Progenitor cell of endocrine pancreas (in vitro differentiated cells): ENCODE results near the gene ANKS6. TPM values are rescaled to one million over a fixed set of nuclear protein-coding genes. Genes with fewer than 3 reads are reported as not detected.

ENCODE experiments used
- DNase-seq: peaks from one replicate; pipeline ENCODE4 v3.0.0; 2021; ENCODE audit warnings: low spot score; ENCODE audit not compliant: unreplicated experiment
- H3K27ac Mint-ChIP-seq: 2 replicates; pipeline ENCODE4 v1.8.0; 2021; ENCODE audit warnings: mild to moderate bottlenecking, moderate library complexity, mixed read lengths
- H3K27me3 Mint-ChIP-seq: 2 replicates; pipeline ENCODE4 v1.8.0; 2021; ENCODE audit warnings: mixed read lengths
- H3K36me3 Mint-ChIP-seq: 2 replicates; pipeline ENCODE4 v1.8.0; 2022; ENCODE audit warnings: mixed read lengths; ENCODE audit not compliant: insufficient read depth
- H3K4me1 Mint-ChIP-seq: 2 replicates; pipeline ENCODE4 v1.8.0; 2021; ENCODE audit warnings: low read depth, mixed read lengths
- H3K4me3 Mint-ChIP-seq: 2 replicates; pipeline ENCODE4 v1.8.0; 2021; ENCODE audit warnings: low read depth, mild to moderate bottlenecking, moderate library complexity, mixed read lengths
- H3K9me3 Mint-ChIP-seq: 2 replicates; pipeline ENCODE4 v1.8.0; 2021; ENCODE audit warnings: low read depth, mixed read lengths
- total RNA-seq: library from RNA; stranded (reverse); gene quantifications from 2 replicates; pipeline ENCODE4 v1.2.1, GENCODE V29; 2021
- TF ChIP-seq, protein P1 (sequence below): fragments of 200-600 bp; sonication (generic); IDR thresholded peaks from one replicate; pipeline ENCODE4 v1.5.0; 2021; ENCODE audit warnings: antibody characterized with exemption, mild to moderate bottlenecking; ENCODE audit not compliant: unreplicated experiment

ANKS6 gene
- total RNA-seq, 1 donor from 2014 or later: 39.7 TPM

DNA sequence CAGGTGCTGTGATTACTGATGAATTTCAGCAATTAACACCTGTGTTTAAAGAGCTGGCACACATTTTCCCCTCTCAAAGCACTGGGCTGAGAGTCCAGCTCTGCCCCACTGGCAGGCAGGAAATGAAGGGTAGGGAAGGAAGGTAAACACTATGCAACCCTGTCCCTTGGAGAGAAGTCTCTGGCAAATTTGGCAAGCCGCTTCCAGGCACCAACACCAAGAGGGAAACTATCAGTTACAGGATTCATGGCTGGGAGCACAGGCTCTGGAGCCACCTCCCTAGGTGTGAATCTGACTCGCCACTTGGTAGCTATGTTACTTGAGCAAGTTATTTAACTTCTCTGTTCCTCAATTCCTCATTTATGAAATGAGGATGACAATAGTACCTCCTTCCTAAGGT is 3.3 kb downstream of the ANKS6 start:
- Mint-ChIP-seq H3K4me1 (peaks cover 19% of the 10 kb centered on the region), H3K9me3 (no peaks in the 10 kb centered on the region), H3K4me3 (no peak overlapping the region), H3K27me3 (no peaks in the 10 kb centered on the region), H3K27ac (no peak overlapping the region), H3K36me3 (peaks cover 1% of the 10 kb centered on the region)
- no peak for DNase-seq
- TF ChIP-seq, protein P1, sequence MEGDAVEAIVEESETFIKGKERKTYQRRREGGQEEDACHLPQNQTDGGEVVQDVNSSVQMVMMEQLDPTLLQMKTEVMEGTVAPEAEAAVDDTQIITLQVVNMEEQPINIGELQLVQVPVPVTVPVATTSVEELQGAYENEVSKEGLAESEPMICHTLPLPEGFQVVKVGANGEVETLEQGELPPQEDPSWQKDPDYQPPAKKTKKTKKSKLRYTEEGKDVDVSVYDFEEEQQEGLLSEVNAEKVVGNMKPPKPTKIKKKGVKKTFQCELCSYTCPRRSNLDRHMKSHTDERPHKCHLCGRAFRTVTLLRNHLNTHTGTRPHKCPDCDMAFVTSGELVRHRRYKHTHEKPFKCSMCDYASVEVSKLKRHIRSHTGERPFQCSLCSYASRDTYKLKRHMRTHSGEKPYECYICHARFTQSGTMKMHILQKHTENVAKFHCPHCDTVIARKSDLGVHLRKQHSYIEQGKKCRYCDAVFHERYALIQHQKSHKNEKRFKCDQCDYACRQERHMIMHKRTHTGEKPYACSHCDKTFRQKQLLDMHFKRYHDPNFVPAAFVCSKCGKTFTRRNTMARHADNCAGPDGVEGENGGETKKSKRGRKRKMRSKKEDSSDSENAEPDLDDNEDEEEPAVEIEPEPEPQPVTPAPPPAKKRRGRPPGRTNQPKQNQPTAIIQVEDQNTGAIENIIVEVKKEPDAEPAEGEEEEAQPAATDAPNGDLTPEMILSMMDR: no peak

DNA sequence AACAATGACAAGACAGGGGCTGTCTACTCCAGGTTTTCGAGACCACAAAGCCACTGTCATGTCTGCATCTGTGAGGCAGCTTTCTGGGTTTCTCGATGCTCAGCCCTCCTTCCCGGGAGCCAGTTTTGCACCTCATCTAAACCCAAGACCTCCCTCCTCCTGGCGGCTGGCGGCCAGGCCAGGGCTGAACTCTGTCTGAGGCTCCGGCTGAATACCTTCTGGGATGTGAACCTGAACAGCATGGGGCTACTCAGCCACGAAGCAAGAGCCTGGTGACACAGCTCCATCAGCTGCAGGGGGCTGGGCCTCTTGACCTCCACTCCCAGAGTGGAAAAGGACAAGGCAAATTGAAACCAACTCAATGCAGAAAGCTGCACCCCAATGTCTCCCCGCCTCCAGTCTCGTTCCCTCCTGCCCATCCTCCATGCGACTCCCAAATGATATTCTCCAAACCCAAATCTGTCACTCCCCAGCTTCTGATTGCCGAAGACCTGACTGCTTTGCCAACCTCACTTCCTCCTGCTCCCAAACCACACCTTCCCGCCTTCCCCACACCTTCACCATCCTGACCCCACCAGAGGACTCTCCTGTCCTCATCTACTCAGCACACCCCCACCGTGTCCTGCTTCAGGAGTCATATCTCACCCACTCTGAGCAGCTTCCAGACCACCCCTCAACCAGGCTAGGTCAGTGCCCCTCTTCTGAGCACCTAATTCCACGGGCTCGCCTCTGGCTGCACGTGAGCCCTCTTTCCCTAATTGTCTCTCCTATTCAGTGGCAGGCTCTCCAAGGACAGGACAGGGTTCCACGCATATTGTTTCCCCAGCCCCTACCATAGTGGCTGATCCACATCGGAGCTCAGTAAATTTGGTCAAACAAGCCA is 4.5 kb downstream of the ANKS6 start:
- Mint-ChIP-seq H3K4me1 (peaks cover 26% of the 10 kb centered on the region), H3K27me3 (no peaks in the 10 kb centered on the region), H3K9me3 (no peaks in the 10 kb centered on the region), H3K4me3 (no peak overlapping the region), H3K27ac (peak overlapping the region; percentile 69), H3K36me3 (peaks cover 1% of the 10 kb centered on the region)
- TF ChIP-seq, protein P1: no peak
- no peak for DNase-seq

DNA sequence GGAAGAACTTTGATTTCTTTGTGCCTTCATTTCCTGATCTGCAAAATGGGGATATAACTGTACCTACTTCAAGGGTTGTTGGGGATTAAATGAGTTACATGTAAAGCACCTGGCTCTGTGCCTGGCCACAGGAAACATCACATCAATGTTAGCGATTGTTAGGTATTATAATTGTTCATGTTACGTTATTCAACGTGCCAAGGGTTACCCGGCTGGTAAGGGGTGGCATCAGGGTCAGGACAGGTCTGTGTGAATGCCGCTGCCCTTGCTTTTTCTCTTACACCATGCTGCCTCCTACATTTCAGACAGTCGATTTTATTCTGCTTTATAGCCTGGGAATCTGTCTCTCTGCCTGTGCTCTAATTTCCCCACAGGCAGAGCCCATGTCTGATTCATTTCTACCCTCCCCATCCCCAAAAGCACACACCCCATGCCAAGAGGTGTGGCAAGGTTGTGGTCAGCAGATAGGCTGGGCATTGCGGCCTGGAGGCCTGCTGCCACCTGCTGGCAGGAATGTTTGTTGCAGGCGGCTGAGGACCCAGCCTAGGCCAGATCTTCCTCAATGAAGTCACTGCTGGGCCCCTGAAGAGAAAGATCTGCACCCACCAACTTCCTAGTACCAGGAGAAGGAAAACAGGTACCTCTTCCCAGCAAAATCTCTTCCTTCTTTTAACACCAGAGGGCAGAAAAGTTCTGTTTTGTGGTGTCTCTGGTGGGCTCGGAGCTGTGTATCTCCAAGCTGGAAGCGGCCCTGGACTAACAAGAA is 5.3 kb downstream of the ANKS6 start:
- H3K9me3 Mint-ChIP-seq: no peaks in the 10 kb centered on the region
- DNase-seq: peak; percentile 71
- H3K27ac Mint-ChIP-seq: peak overlapping the region; percentile 69
- H3K36me3 Mint-ChIP-seq: peaks cover 1% of the 10 kb centered on the region
- H3K4me1 Mint-ChIP-seq: peaks cover 31% of the 10 kb centered on the region
- H3K27me3 Mint-ChIP-seq: no peaks in the 10 kb centered on the region
- TF ChIP-seq, protein P1: peak; percentile 100
- no peak overlapping the region for H3K4me3 Mint-ChIP-seq

DNA sequence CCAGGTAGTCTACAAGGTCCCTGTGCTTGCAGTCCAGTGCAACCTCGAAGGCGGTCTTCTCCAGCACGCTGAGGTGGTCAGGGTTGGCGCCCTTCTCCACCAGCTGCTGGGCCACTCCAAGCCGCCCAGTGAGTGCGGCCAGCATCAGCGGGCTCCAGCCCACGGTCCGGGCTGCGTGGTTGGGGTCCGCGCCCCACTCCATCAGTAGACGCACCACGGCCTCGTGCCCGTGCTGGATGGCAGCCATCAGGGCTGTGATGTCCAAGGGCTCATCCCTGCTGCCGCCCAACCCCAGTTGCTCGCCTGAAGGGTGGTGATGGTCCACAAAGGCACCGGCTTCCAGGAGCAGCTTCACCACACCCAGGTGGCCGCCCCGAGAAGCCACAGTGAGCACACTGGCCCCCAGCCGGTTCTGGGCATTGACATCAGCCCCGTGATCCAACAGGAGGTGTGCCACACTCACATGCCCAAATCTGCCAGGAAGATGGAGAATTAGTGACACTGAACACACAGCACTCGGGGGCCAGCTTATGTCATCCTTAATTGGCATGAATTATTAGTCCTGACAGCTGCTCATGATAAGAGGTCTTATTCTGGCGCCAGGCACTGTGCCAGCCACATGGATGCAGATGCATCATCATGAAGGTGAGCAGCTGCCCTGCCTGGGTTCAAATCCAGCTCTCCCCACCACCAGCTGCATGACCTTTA is 6.1 kb downstream of the ANKS6 start:
- H3K36me3 Mint-ChIP-seq: peaks cover 2% of the 10 kb centered on the region
- no peak overlapping the region for H3K27ac Mint-ChIP-seq
- no peak overlapping the region for H3K4me3 Mint-ChIP-seq
- peaks cover 27% of the 10 kb centered on the region for H3K4me1 Mint-ChIP-seq
- TF ChIP-seq, protein P1: no peak
- H3K9me3 Mint-ChIP-seq: no peaks in the 10 kb centered on the region
- H3K27me3 Mint-ChIP-seq: no peaks in the 10 kb centered on the region
- no peak for DNase-seq
